NT2/D1 (cell line): ENCODE results near the gene ELF4.

Experiments
- SUZ12 ChIP-seq: IDR thresholded peaks from 2 replicates; pipeline ENCODE4 v1.6.1; 2011; ENCODE audit not compliant: insufficient read length, insufficient read depth; ENCODE audit errors: extremely low read depth
- YY1 ChIP-seq: IDR thresholded peaks from 2 replicates; pipeline ENCODE4 v1.6.1; 2011; ENCODE audit not compliant: insufficient read length, insufficient read depth
- ZNF274 ChIP-seq: IDR thresholded peaks from 2 replicates; pipeline ENCODE4 v1.6.1; 2011; ENCODE audit warnings: mild to moderate bottlenecking, low read depth, low read length

GRCh38 chrX:130028196-130028595, 82.1 kb downstream of the ELF4 start:
- TF ChIP-seq ZNF274 (no peak), YY1 (no peak), SUZ12 (no peak)
